ENCODE results near the gene KLHL36. TPM values are rescaled to one million over a fixed set of nuclear protein-coding genes. Genes with fewer than 3 reads are reported as not detected.

Gene KLHL36
- polyA plus RNA-seq, 1 of the 3 experiments (the other 2 are of a cell fraction) = 39.8 TPM

GRCh38 chr16:84603140-84603816 lies 45.0 kb upstream of the KLHL36 start (continued):
- TF ChIP-seq, protein P1, sequence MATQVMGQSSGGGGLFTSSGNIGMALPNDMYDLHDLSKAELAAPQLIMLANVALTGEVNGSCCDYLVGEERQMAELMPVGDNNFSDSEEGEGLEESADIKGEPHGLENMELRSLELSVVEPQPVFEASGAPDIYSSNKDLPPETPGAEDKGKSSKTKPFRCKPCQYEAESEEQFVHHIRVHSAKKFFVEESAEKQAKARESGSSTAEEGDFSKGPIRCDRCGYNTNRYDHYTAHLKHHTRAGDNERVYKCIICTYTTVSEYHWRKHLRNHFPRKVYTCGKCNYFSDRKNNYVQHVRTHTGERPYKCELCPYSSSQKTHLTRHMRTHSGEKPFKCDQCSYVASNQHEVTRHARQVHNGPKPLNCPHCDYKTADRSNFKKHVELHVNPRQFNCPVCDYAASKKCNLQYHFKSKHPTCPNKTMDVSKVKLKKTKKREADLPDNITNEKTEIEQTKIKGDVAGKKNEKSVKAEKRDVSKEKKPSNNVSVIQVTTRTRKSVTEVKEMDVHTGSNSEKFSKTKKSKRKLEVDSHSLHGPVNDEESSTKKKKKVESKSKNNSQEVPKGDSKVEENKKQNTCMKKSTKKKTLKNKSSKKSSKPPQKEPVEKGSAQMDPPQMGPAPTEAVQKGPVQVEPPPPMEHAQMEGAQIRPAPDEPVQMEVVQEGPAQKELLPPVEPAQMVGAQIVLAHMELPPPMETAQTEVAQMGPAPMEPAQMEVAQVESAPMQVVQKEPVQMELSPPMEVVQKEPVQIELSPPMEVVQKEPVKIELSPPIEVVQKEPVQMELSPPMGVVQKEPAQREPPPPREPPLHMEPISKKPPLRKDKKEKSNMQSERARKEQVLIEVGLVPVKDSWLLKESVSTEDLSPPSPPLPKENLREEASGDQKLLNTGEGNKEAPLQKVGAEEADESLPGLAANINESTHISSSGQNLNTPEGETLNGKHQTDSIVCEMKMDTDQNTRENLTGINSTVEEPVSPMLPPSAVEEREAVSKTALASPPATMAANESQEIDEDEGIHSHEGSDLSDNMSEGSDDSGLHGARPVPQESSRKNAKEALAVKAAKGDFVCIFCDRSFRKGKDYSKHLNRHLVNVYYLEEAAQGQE (IDR thresholded peaks at IDR 0.05; ENCODE audit: low read depth, low read length) = no peak
- TF ChIP-seq MEF2A (IDR thresholded peaks at IDR 0.05; ENCODE audit: borderline replicate concordance, low read depth) (no peak), YY1 (IDR thresholded peaks at IDR 0.05; ENCODE audit: low read depth) (no peak)

DNA sequence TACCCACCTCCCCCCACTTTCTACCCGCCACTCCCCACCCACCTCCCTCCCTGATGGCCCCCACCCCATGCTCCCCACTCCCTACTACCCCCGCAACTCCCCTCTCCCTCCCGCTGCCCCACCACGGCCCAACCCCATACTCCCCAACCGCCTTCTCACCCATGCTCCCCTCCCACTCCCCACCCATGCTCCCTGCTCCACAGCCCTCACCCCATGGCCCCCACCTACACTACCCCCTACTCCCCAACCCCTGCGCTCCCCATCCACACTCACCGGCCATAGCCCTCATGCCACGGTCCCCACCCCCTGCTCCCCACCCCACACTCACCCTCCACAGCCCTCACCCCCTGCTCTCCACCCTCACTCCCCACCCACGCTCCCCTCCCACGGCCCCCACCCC lies 44.4 kb upstream of the KLHL36 start:
- H3K4me2 ChIP-seq = no peak overlapping the region
- no peaks in the 10 kb centered on the region for H3K9me2 ChIP-seq
- 94% methylated on average over 10 of the region's 10 CpGs for WGBS (ENCODE audit: low lambda C conversion rate)
- no peaks in the 10 kb centered on the region for H3K9me3 ChIP-seq
- no peak overlapping the region for H2AFZ ChIP-seq (ENCODE audit: low read depth)
- no peak for TF ChIP-seq FOXJ3 (CRISPR knock-in tag; IDR thresholded peaks at IDR 0.05)
- TF ChIP-seq MEF2A (IDR thresholded peaks at IDR 0.05; ENCODE audit: borderline replicate concordance, low read depth) = no peak
- no peak for TF ChIP-seq POLR2AphosphoS5 (IDR thresholded peaks at IDR 0.05; ENCODE audit: low read depth, low read length)
- no peak for TF ChIP-seq SMC3 (IDR thresholded peaks at IDR 0.05; ENCODE audit: low read depth, low read length)
- peak overlapping the region in 1 of 2 experiments; percentile 94; a peak in 2 of 4 replicates for H3K27ac ChIP-seq (ENCODE audit: low read depth in 2 of 2, low read length in 1 of 2)
- no peaks in the 10 kb centered on the region for H3K27me3 ChIP-seq (ENCODE audit: insufficient read depth)
- DNase-seq = no peak
- H3K4me3 ChIP-seq (ENCODE audit: low read depth in 2 of 2, low read length in 1 of 2) = no peak overlapping the region
- peaks cover 0 to 7% of the 10 kb centered on the region in 2 experiments for H3K36me3 ChIP-seq (replicated peaks in 1 of 2; ENCODE audit: control insufficient read depth in 1 of 2, insufficient read depth in 2 of 2, low read length in 1 of 2)
- H3K79me2 ChIP-seq (ENCODE audit: insufficient read depth) = peaks cover 90% of the 10 kb centered on the region
- peaks cover 3% of the 10 kb centered on the region; the same call in 1 of the 2 replicates for H4K20me1 ChIP-seq (ENCODE audit: insufficient read depth)
- CTCF ChIA-PET = interaction anchor here (1.7 kb wide), 1 partner anchor 19 kb away, joined by 7 read pairs; no protein-coding TSS in a partner anchor
- H3K9ac ChIP-seq = no peak overlapping the region
- H3F3A ChIP-seq (replicated peaks; ENCODE audit: insufficient read depth) = peaks cover 40% of the 10 kb centered on the region
- H3K4me1 ChIP-seq (ENCODE audit: control insufficient read depth in 1 of 2, insufficient read depth in 2 of 2, low read depth in 1 of 2, low read length in 1 of 2) = peaks cover 7 to 43% of the 10 kb centered on the region in 2 experiments; a peak in 3 of 4 replicates
- POLR2A ChIA-PET = no interaction called here

DNA sequence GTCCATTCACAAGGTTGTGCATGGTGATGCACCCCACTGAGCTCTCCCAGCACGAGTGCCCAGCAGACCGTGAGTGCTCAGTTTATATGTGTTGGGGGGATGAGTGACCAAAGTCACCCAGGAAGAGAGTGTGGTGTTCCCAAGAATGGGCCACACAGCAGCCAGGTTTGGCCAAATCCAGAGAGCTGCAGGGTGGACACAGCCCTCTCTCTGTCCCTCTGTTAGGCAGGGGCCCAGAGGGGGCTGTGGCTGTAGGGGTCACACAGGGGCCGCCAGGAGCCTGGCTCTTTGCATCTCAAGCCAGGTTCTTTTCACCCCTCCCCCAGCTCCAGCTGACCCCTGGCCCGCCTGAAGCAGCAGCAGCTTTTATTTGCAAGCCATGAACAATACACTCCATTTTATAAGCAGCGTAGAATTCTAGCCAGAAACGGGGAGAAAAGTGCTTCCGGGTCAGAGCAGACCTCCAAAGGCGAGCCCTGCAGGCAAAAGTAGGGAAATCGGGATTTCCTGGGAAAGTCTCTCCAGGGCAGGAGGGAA lies 43.8 kb upstream of the KLHL36 start:
- Histone ChIP-seq H3K4me1 (ENCODE audit: control insufficient read depth in 1 of 2, insufficient read depth in 2 of 2, low read depth in 1 of 2, low read length in 1 of 2) (peaks cover 4 to 37% of the 10 kb centered on the region in 2 experiments; a peak in 3 of 4 replicates), H3K79me2 (ENCODE audit: insufficient read depth) (peaks cover 91% of the 10 kb centered on the region), H4K20me1 (ENCODE audit: insufficient read depth) (peaks cover 7% of the 10 kb centered on the region; the same call in 1 of the 2 replicates), H3K9me3 (no peaks in the 10 kb centered on the region), H3K27me3 (ENCODE audit: insufficient read depth) (no peaks in the 10 kb centered on the region), H3K9ac (no peak overlapping the region), H3K4me2 (no peak overlapping the region; the same call in 1 of the 2 replicates), H2AFZ (ENCODE audit: low read depth) (no peak overlapping the region), H3K27ac (ENCODE audit: low read depth in 2 of 2, low read length in 1 of 2) (peak overlapping the region in 1 of 2 experiments; percentile 42; a peak in 2 of 4 replicates), H3K4me3 (ENCODE audit: low read depth in 2 of 2, low read length in 1 of 2) (no peak overlapping the region), H3K9me2 (no peaks in the 10 kb centered on the region), H3K36me3 (replicated peaks in 1 of 2; ENCODE audit: control insufficient read depth in 1 of 2, insufficient read depth in 2 of 2, low read length in 1 of 2) (peaks cover 0 to 7% of the 10 kb centered on the region in 2 experiments), H3F3A (replicated peaks; ENCODE audit: insufficient read depth) (peaks cover 39% of the 10 kb centered on the region)
- DNase-seq = no peak
- ChIA-PET CTCF (interaction anchor here (1.7 kb wide), 1 partner anchor 18 kb away, joined by 7 read pairs; no protein-coding TSS in a partner anchor), POLR2A (no interaction called here)
- no peak for TF ChIP-seq GATA2 (CRISPR knock-in tag; IDR thresholded peaks at IDR 0.05)
- TF ChIP-seq FOXM1 (IDR thresholded peaks at IDR 0.05; ENCODE audit: low read depth) = no peak
- TF ChIP-seq, protein P2, sequence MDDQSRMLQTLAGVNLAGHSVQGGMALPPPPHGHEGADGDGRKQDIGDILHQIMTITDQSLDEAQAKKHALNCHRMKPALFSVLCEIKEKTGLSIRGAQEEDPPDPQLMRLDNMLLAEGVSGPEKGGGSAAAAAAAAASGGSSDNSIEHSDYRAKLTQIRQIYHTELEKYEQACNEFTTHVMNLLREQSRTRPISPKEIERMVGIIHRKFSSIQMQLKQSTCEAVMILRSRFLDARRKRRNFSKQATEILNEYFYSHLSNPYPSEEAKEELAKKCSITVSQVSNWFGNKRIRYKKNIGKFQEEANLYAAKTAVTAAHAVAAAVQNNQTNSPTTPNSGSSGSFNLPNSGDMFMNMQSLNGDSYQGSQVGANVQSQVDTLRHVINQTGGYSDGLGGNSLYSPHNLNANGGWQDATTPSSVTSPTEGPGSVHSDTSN (IDR thresholded peaks at IDR 0.05) = no peak
- TF ChIP-seq, protein P3, sequence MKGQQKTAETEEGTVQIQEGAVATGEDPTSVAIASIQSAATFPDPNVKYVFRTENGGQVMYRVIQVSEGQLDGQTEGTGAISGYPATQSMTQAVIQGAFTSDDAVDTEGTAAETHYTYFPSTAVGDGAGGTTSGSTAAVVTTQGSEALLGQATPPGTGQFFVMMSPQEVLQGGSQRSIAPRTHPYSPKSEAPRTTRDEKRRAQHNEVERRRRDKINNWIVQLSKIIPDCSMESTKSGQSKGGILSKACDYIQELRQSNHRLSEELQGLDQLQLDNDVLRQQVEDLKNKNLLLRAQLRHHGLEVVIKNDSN (IDR thresholded peaks at IDR 0.05; ENCODE audit: borderline replicate concordance, low read depth) = no peak
- TF ChIP-seq TEAD4 (IDR thresholded peaks at IDR 0.05; ENCODE audit: borderline replicate concordance, insufficient read depth) = no peak
- no peak for TF ChIP-seq RXRA (IDR thresholded peaks at IDR 0.05; ENCODE audit: borderline replicate concordance, low read depth)
- TF ChIP-seq SIN3A (IDR thresholded peaks at IDR 0.05; ENCODE audit: borderline replicate concordance, low read depth, low read length) = no peak
- TF ChIP-seq RCOR1 (IDR thresholded peaks at IDR 0.05; ENCODE audit: low read length) = no peak
- no peak for TF ChIP-seq TCF12 (IDR thresholded peaks at IDR 0.05)
- TF ChIP-seq FOSL2 (IDR thresholded peaks at IDR 0.05; ENCODE audit: borderline replicate concordance, low read depth) = no peak
- 82% methylated on average over 9 of the region's 9 CpGs for WGBS (ENCODE audit: low lambda C conversion rate)

All from SK-N-SH (cell line).